Mesenchymal stem cell (in vitro differentiated cells and primary cell): ENCODE data around the gene C6orf132.

Experiments
- DNase-seq: peaks from one replicate; pipeline ENCODE4 v3.0.0-alpha.2; 2013
- H2AFZ ChIP-seq: one replicate; pipeline ENCODE4 v1.6.1; 2013; ENCODE audit warnings: low read depth, mild to moderate bottlenecking, control low read depth, inconsistent platforms, low read length, moderate library complexity
- H2AK5ac ChIP-seq: 2 replicates; pipeline ENCODE4 v1.6.1; 2013; ENCODE audit warnings: low read length, moderate library complexity, mild to moderate bottlenecking, inconsistent platforms; ENCODE audit not compliant: severe bottlenecking
- H2BK120ac ChIP-seq: one replicate; pipeline ENCODE4 v1.6.1; 2013; ENCODE audit warnings: low read depth, mild to moderate bottlenecking, inconsistent platforms, low read length, moderate library complexity
- H2BK12ac ChIP-seq, 2 experiments: one replicate each; pipeline ENCODE4 v1.6.1; 2013; ENCODE audit warnings: inconsistent platforms in 2 of 2, low read length in 2 of 2, mild to moderate bottlenecking in 2 of 2, moderate library complexity in 2 of 2, control low read depth in 1 of 2
- H2BK15ac ChIP-seq: one replicate; pipeline ENCODE4 v1.6.1; 2013; ENCODE audit warnings: mild to moderate bottlenecking, low read depth, inconsistent platforms; ENCODE audit not compliant: poor library complexity, severe bottlenecking
- H2BK5ac ChIP-seq: 2 replicates; pipeline ENCODE4 v1.6.1; 2013; ENCODE audit warnings: low read depth, mild to moderate bottlenecking, low read length, control low read depth, inconsistent platforms; ENCODE audit not compliant: poor library complexity, severe bottlenecking
- H3K14ac ChIP-seq, 2 experiments: one replicate each; pipeline ENCODE4 v1.6.1; 2013; ENCODE audit warnings: inconsistent platforms in 2 of 2, low read length in 2 of 2, control low read depth in 1 of 2, mild to moderate bottlenecking in 1 of 2, moderate library complexity in 1 of 2
- H3K18ac ChIP-seq, 2 experiments: one replicate each; pipeline ENCODE4 v1.6.1; 2013; ENCODE audit warnings: inconsistent platforms in 2 of 2, low read length in 2 of 2, control low read depth in 1 of 2, low read depth in 1 of 2, mild to moderate bottlenecking in 1 of 2
- H3K23ac ChIP-seq, 2 experiments: one replicate each; pipeline ENCODE4 v1.6.1; 2013; ENCODE audit warnings: inconsistent platforms in 2 of 2, low read length in 2 of 2, mild to moderate bottlenecking in 2 of 2, moderate library complexity in 2 of 2, control low read depth in 1 of 2
- H3K27ac ChIP-seq: 2 replicates; pipeline ENCODE4 v1.5.1; 2013; ENCODE audit warnings: mild to moderate bottlenecking, moderate library complexity, low read length, control low read depth, inconsistent platforms; ENCODE audit not compliant: poor library complexity, severe bottlenecking
- H3K27me3 ChIP-seq, 2 experiments: 2 replicates each; pipeline versions ENCODE4 v1.6.1 to v1.7.0; 2013; ENCODE audit warnings: low read length in 2 of 2, mild to moderate bottlenecking in 2 of 2, moderate library complexity in 2 of 2, control low read depth in 1 of 2, inconsistent platforms in 1 of 2; ENCODE audit not compliant: control insufficient read depth in 1 of 2, insufficient read depth in 1 of 2
- H3K36me3 ChIP-seq, 2 experiments: 2 replicates each; pipeline versions ENCODE4 v1.6.1 to v1.7.0; 2013; ENCODE audit warnings: low read length in 2 of 2, control low read depth in 1 of 2, inconsistent platforms in 1 of 2, low read depth in 1 of 2, mild to moderate bottlenecking in 1 of 2; ENCODE audit not compliant: insufficient read depth in 2 of 2, control insufficient read depth in 1 of 2
- H3K4ac ChIP-seq, 2 experiments: one replicate each; pipeline ENCODE4 v1.6.1; 2013; ENCODE audit warnings: inconsistent platforms in 2 of 2, low read length in 2 of 2, mild to moderate bottlenecking in 2 of 2, moderate library complexity in 2 of 2, control low read depth in 1 of 2, low read depth in 1 of 2
- H3K4me1 ChIP-seq: 2 replicates; pipeline ENCODE4 v1.6.1; 2013; ENCODE audit warnings: low read depth, low read length, control low read depth; ENCODE audit not compliant: control insufficient read depth, insufficient read depth
- H3K4me2 ChIP-seq: 2 replicates; pipeline ENCODE4 v1.6.1; 2013; ENCODE audit warnings: low read length, mild to moderate bottlenecking, inconsistent platforms; ENCODE audit not compliant: poor library complexity, severe bottlenecking
- H3K4me3 ChIP-seq, 2 experiments: 2 replicates each; pipeline versions ENCODE4 v1.5.1 to v1.7.0; 2013; ENCODE audit warnings: low read length in 2 of 2, mild to moderate bottlenecking in 2 of 2, control low read depth in 1 of 2, low read depth in 1 of 2; ENCODE audit not compliant: insufficient read depth in 1 of 2
- H3K79me1 ChIP-seq: replicated peaks from 2 replicates; pipeline ENCODE4 v1.6.1; 2013; ENCODE audit warnings: mild to moderate bottlenecking, control low read depth, low read length, inconsistent platforms; ENCODE audit not compliant: poor library complexity, severe bottlenecking
- H3K9ac ChIP-seq: 2 replicates; pipeline ENCODE4 v1.7.0; 2013; ENCODE audit warnings: mild to moderate bottlenecking, low read length, moderate library complexity
- H3K9me3 ChIP-seq: 2 replicates; pipeline ENCODE4 v1.7.0; 2013; ENCODE audit warnings: mild to moderate bottlenecking, low read length; ENCODE audit not compliant: control insufficient read depth
- H4K8ac ChIP-seq: one replicate; pipeline ENCODE4 v1.6.1; 2013; ENCODE audit warnings: inconsistent platforms, mild to moderate bottlenecking, low read length, moderate library complexity
- H4K91ac ChIP-seq: one replicate; pipeline ENCODE4 v1.6.1; 2013; ENCODE audit warnings: mild to moderate bottlenecking, low read length, inconsistent platforms
- WGBS: methylation state at CpG from one replicate; pipeline ENCODE4 v1.1.7; 2013; ENCODE audit warnings: mixed read lengths; 5-methylcytosine and 5-hydroxymethylcytosine counted together

The C6orf132 gene

GRCh38 chr6:42125231-42125630 is 17.2 kb downstream of the C6orf132 start:
- Histone ChIP-seq H3K4me1 (peaks cover 20% of the 10 kb centered on the region), H3K4me2 (no peak overlapping the region), H2BK15ac (no peak overlapping the region), H3K9me3 (no peaks in the 10 kb centered on the region), H3K27ac (no peak overlapping the region), H3K4ac (no peak overlapping the region), H3K14ac (no peak overlapping the region), H3K9ac (no peak overlapping the region), H2BK5ac (no peak overlapping the region), H3K4me3 (no peak overlapping the region), H4K91ac (no peak overlapping the region), H3K18ac (no peak overlapping the region), H3K27me3 (no peaks in the 10 kb centered on the region), H3K79me1 (peaks cover 7% of the 10 kb centered on the region), H2BK12ac (no peak overlapping the region), H3K36me3 (peaks cover 7 to 32% of the 10 kb centered on the region in 2 experiments), H4K8ac (no peak overlapping the region), H2AK5ac (no peak overlapping the region), H3K23ac (no peak overlapping the region), H2AFZ (no peak overlapping the region), H2BK120ac (no peak overlapping the region)
- no peak for DNase-seq
- WGBS, result 92% methylated on average over 14 of the region's 14 CpGs

- Histone ChIP-seq H2BK5ac (no peak overlapping the region), H2AK5ac (no peak overlapping the region), H2BK12ac (peak overlapping the region in 1 of 2 experiments; percentile 57), H3K4ac (peak overlapping the region in 1 of 2 experiments; percentile 64), H2BK15ac (no peak overlapping the region), H3K14ac (no peak overlapping the region), H4K91ac (no peak overlapping the region), H4K8ac (no peak overlapping the region), H3K4me3 (no peak overlapping the region), H2AFZ (no peak overlapping the region), H3K27me3 (no peaks in the 10 kb centered on the region), H3K27ac (no peak overlapping the region), H3K36me3 (peaks cover 7 to 32% of the 10 kb centered on the region in 2 experiments), H3K18ac (peak overlapping the region in 1 of 2 experiments; percentile 29), H3K23ac (no peak overlapping the region), H3K4me1 (peaks cover 20% of the 10 kb centered on the region), H3K79me1 (peaks cover 3% of the 10 kb centered on the region), H3K4me2 (no peak overlapping the region), H2BK120ac (no peak overlapping the region), H3K9me3 (no peaks in the 10 kb centered on the region), H3K9ac (peak overlapping the region; percentile 78)
- WGBS, result 87% methylated on average over 7 of the region's 9 CpGs
- DNase-seq, result no peak
Measured at GRCh38 chr6:42124223-42124836, 18.1 kb downstream of the C6orf132 start.

DNA sequence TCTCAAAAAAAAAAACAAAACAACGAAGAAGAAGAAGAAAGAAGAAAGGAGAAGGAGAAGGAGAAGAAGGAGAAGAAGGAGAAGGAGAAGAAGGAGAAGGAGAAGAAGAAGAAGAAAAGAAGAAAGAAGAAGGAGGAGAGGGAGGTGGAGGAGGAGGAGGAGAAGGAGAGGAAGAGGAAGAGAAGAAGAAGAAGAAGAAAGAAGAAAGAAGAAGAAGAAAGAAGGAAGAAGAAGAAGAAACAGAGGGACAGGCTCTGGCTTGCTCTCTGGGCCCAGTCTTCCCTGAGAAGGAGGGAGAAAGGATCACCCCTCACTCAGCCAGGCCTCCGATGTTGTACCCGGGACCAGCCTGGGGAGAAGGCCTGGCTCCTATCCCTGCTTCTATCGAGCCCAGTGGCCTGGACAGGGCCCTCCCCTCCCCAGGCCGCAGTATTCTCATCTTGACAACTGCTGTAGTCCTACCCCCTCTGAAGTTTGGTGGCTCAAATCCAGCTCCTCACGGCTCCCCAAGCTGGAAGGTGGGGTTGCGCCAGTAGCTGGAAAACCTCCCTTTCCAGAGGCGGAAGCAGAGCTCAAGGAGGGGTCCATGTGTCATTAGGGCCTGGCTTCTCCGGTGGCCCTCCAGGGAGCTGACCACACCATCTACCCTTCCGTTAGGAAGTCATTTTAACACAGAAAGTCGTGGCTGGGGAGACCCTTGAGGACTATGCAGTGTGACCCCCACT is 18.9 kb downstream of the C6orf132 start:
- Histone ChIP-seq H3K9ac (peak overlapping the region; percentile 78), H3K4me3 (no peak overlapping the region), H3K4ac (no peak overlapping the region), H4K8ac (no peak overlapping the region), H3K4me1 (peaks cover 21% of the 10 kb centered on the region), H4K91ac (no peak overlapping the region), H2AFZ (no peak overlapping the region), H2BK120ac (no peak overlapping the region), H3K23ac (no peak overlapping the region), H2BK5ac (no peak overlapping the region), H3K36me3 (peaks cover 7 to 31% of the 10 kb centered on the region in 2 experiments), H2BK15ac (no peak overlapping the region), H3K27me3 (no peaks in the 10 kb centered on the region), H3K4me2 (no peak overlapping the region), H2BK12ac (no peak overlapping the region), H3K18ac (no peak overlapping the region), H3K9me3 (no peaks in the 10 kb centered on the region), H3K27ac (no peak overlapping the region), H2AK5ac (no peak overlapping the region), H3K14ac (no peak overlapping the region), H3K79me1 (peaks cover 3% of the 10 kb centered on the region)
- 96% methylated on average over 11 of the region's 11 CpGs for WGBS
- DNase-seq, result no peak
